H1 (cell line): ENCODE data around the gene C11orf42. TPM values are rescaled to one million over a fixed set of nuclear protein-coding genes. Genes with fewer than 3 reads are reported as not detected.

Experiments used
- CTCF ChIA-PET: fragments of 300-600 bp; sonication (Branson Sonifier 250); formaldehyde crosslinking; loops from one replicate; lab custom pipeline; 2021; ENCODE audit not compliant: partially characterized antibody; lab: Charles Lee
- POLR2A ChIA-PET: fragments of 300-600 bp; sonication (Branson Sonifier 250); formaldehyde crosslinking; loops from one replicate; lab custom pipeline; 2021; ENCODE audit warnings: inconsistent platforms; ENCODE audit not compliant: partially characterized antibody; lab: Charles Lee
- DNase-seq, 2 experiments: peaks; one replicate each; pipeline versions ENCODE4 v3.0.0 to v3.0.0-alpha.2; 2010 to 2022; ENCODE audit warnings: low spot score in 2 of 2, low read depth in 1 of 2, mixed read lengths in 1 of 2
- FAIRE-seq: peaks from 2 replicates; lab custom pipeline; 2011; peaks lifted over from hg19 to GRCh38; lab: Jason Lieb, UNC
- H2AFZ ChIP-seq: 2 replicates; pipeline ENCODE4 v1.8.1; 2012; ENCODE audit warnings: low read length, inconsistent platforms
- H2AK5ac ChIP-seq: 2 replicates; pipeline ENCODE4 v1.6.1; 2013; ENCODE audit warnings: low read depth, low read length
- H2BK120ac ChIP-seq: replicated peaks from 2 replicates; pipeline ENCODE3; 2013; ENCODE audit warnings: low read depth, low read length, inconsistent platforms
- H2BK12ac ChIP-seq: 2 replicates; pipeline ENCODE4 v1.6.1; 2013; ENCODE audit warnings: low read depth, low read length
- H2BK15ac ChIP-seq: 2 replicates; pipeline ENCODE4 v1.6.1; 2013; ENCODE audit warnings: low read length
- H2BK20ac ChIP-seq: 2 replicates; pipeline ENCODE4 v1.6.1; 2013; ENCODE audit warnings: low read length
- H2BK5ac ChIP-seq: 2 replicates; pipeline ENCODE4 v1.6.1; 2013; ENCODE audit warnings: low read depth, low read length
- H3K14ac ChIP-seq: 2 replicates; pipeline ENCODE4 v1.6.1; 2013; ENCODE audit warnings: inconsistent platforms; ENCODE audit not compliant: insufficient read length
- H3K18ac ChIP-seq: 2 replicates; pipeline ENCODE4 v1.6.1; 2013; ENCODE audit warnings: low read length; ENCODE audit errors: extremely low read depth
- H3K23ac ChIP-seq: 2 replicates; pipeline ENCODE4 v1.6.1; 2013; ENCODE audit warnings: inconsistent platforms; ENCODE audit not compliant: insufficient read length
- H3K23me2 ChIP-seq: 2 replicates; pipeline ENCODE4 v1.6.1; 2013; ENCODE audit warnings: low read depth, low read length
- H3K27ac ChIP-seq: 2 replicates; pipeline ENCODE4 v1.6.1; 2011; ENCODE audit warnings: low read depth, low read length, inconsistent platforms
- H3K27me3 ChIP-seq, 4 experiments: replicated peaks in 1 of 4; 1 replicate in 1 of 4; 2 replicates in 3 of 4; pipeline versions ENCODE4 v1.6.1 to v1.8.1; 2011 to 2013; ENCODE audit warnings: low read length in 3 of 4, mild to moderate bottlenecking in 3 of 4, inconsistent platforms in 2 of 4, mixed read lengths in 2 of 4, moderate library complexity in 1 of 4; ENCODE audit not compliant: control insufficient read depth in 3 of 4, insufficient read depth in 3 of 4; ENCODE audit errors: extremely low read depth in 1 of 4
- H3K36me3 ChIP-seq, 4 experiments: 2 replicates each; pipeline versions ENCODE4 v1.6.1 to v1.8.1; 2011 to 2013; ENCODE audit warnings: mild to moderate bottlenecking in 4 of 4, low read length in 3 of 4, moderate library complexity in 2 of 4, control low read depth in 1 of 4, inconsistent platforms in 1 of 4; ENCODE audit not compliant: insufficient read depth in 4 of 4, control insufficient read depth in 2 of 4
- H3K4ac ChIP-seq: replicated peaks from 2 replicates; pipeline ENCODE3; 2013; ENCODE audit warnings: low read length, low read depth, mixed read lengths, inconsistent platforms; ENCODE audit not compliant: insufficient read length
- H3K4me1 ChIP-seq, 4 experiments: replicated peaks in 1 of 4; 1 replicate in 1 of 4; 2 replicates in 3 of 4; pipeline versions ENCODE4 v1.6.1 to v1.8.1; 2011 to 2013; ENCODE audit warnings: low read length in 3 of 4, inconsistent platforms in 2 of 4, mixed read lengths in 1 of 4; ENCODE audit not compliant: insufficient read depth in 4 of 4, control insufficient read depth in 3 of 4
- H3K4me2 ChIP-seq, 2 experiments: 2 replicates each; pipeline versions ENCODE4 v1.6.1 to v1.8.1; 2011 to 2013; ENCODE audit warnings: low read depth in 2 of 2, low read length in 2 of 2, control low read depth in 1 of 2, inconsistent platforms in 1 of 2, mild to moderate bottlenecking in 1 of 2; ENCODE audit not compliant: insufficient read depth in 1 of 2
- H3K4me3 ChIP-seq, 4 experiments: fragments of 200-600, 300-600 bp in 1 of 4; sonication (generic), shearing (Covaris generic), sonication (Bioruptor Twin) in 1 of 4; 2 replicates each; pipeline versions ENCODE4 v1.5.1 to v1.8.1; 2011 to 2016; ENCODE audit warnings: low read length in 4 of 4, low read depth in 3 of 4, control low read depth in 2 of 4, inconsistent platforms in 2 of 4, mild to moderate bottlenecking in 2 of 4, mixed read lengths in 1 of 4, moderate library complexity in 1 of 4; ENCODE audit not compliant: insufficient read depth in 2 of 4; ENCODE audit errors: extremely low read depth in 1 of 4
- H3K56ac ChIP-seq: replicated peaks from 2 replicates; pipeline ENCODE3; 2013; ENCODE audit warnings: low read depth, mild to moderate bottlenecking, mixed read lengths, low read length, inconsistent platforms; ENCODE audit not compliant: insufficient read length
- H3K79me1 ChIP-seq: 2 replicates; pipeline ENCODE4 v1.6.1; 2013; ENCODE audit warnings: low read depth, low read length, control low read depth
- H3K79me2 ChIP-seq, 2 experiments: 2 replicates each; pipeline versions ENCODE4 v1.6.1 to v1.8.1; 2012 to 2013; ENCODE audit warnings: low read length in 2 of 2, mild to moderate bottlenecking in 2 of 2, inconsistent platforms in 1 of 2; ENCODE audit not compliant: insufficient read depth in 2 of 2, control insufficient read depth in 1 of 2
- H3K9ac ChIP-seq, 4 experiments: replicated peaks in 1 of 4; 1 replicate in 1 of 4; 2 replicates in 3 of 4; pipeline versions ENCODE4 v1.6.1 to v1.8.1; 2011 to 2013; ENCODE audit warnings: low read depth in 3 of 4, low read length in 3 of 4, control low read depth in 2 of 4, mild to moderate bottlenecking in 2 of 4, moderate library complexity in 2 of 4, inconsistent platforms in 1 of 4; ENCODE audit errors: extremely low read depth in 1 of 4
- H3K9me3 ChIP-seq, 2 experiments: 2 replicates each; pipeline versions ENCODE4 v1.6.1 to v1.8.1; 2012 to 2013; ENCODE audit warnings: mild to moderate bottlenecking in 2 of 2, moderate library complexity in 2 of 2, control low read depth in 1 of 2, inconsistent platforms in 1 of 2, low read depth in 1 of 2, low read length in 1 of 2, mixed read lengths in 1 of 2; ENCODE audit not compliant: insufficient read depth in 2 of 2
- H4K20me1 ChIP-seq, 2 experiments: replicated peaks in 1 of 2; 2 replicates each; pipeline versions ENCODE3 to v1.8.1; 2011 to 2013; ENCODE audit warnings: inconsistent platforms in 2 of 2, low read length in 2 of 2, mild to moderate bottlenecking in 1 of 2; ENCODE audit not compliant: insufficient read depth in 2 of 2, control insufficient read depth in 1 of 2
- H4K5ac ChIP-seq: 2 replicates; pipeline ENCODE4 v1.6.1; 2013; ENCODE audit warnings: low read length, low read depth, mixed read lengths, inconsistent platforms; ENCODE audit not compliant: insufficient read length
- H4K8ac ChIP-seq: 2 replicates; pipeline ENCODE4 v1.8.0; 2013; ENCODE audit warnings: mild to moderate bottlenecking, moderate library complexity, low read length, inconsistent platforms; ENCODE audit not compliant: insufficient read depth; ENCODE audit errors: extremely low read depth
- H4K91ac ChIP-seq: replicated peaks from 2 replicates; pipeline ENCODE3; 2013; ENCODE audit warnings: low read length, mixed read lengths, inconsistent platforms; ENCODE audit not compliant: insufficient read length
- BCL11A ChIP-seq, 2 experiments: IDR thresholded peaks; one replicate each; pipeline ENCODE4 v1.6.1; 2011; ENCODE audit warnings: low read depth in 2 of 2, low read length in 2 of 2, mild to moderate bottlenecking in 2 of 2
- BRCA1 ChIP-seq: IDR thresholded peaks from 2 replicates; pipeline ENCODE4 v1.6.1; 2012; ENCODE audit warnings: low read depth, low read length, improper control_type of control experiment
- CBX8 ChIP-seq: fragments of 300-800, 300-1000 bp; sonication (generic); IDR thresholded peaks from 2 replicates; pipeline ENCODE4 v1.7.1; 2016; ENCODE audit warnings: low read depth, low read length, borderline replicate concordance
- CTCF ChIP-seq, 3 experiments: IDR thresholded peaks; 1 replicate in 2 of 3; 2 replicates in 1 of 3; pipeline versions ENCODE4 v1.5.1 to v1.6.1; 2011; ENCODE audit warnings: low read length in 3 of 3, mild to moderate bottlenecking in 3 of 3, inconsistent platforms in 2 of 3, low read depth in 1 of 3, moderate library complexity in 1 of 3; ENCODE audit not compliant: insufficient read depth in 1 of 3; ENCODE audit errors: control extremely low read depth in 1 of 3
- EGR1 ChIP-seq: IDR thresholded peaks from 2 replicates; pipeline ENCODE4 v1.6.1; 2011; ENCODE audit warnings: low read depth, low read length, borderline replicate concordance
- JUN ChIP-seq: IDR thresholded peaks from 2 replicates; pipeline ENCODE4 v1.6.1; 2011; ENCODE audit warnings: low read depth, mild to moderate bottlenecking, improper control_type of control experiment, low read length
- KDM1A ChIP-seq: fragments of 200-600, 300-600 bp; sonication (generic); IDR thresholded peaks from 2 replicates; pipeline ENCODE4 v1.7.1; 2016; ENCODE audit warnings: mild to moderate bottlenecking, low read length, borderline replicate concordance
- SUZ12 ChIP-seq: fragments of 200-600 bp; sonication (generic); IDR thresholded peaks from 2 replicates; pipeline ENCODE4 v1.6.1; 2012; ENCODE audit warnings: mild to moderate bottlenecking, inconsistent platforms, low read length, moderate library complexity, mixed read lengths
- TAF1 ChIP-seq: IDR thresholded peaks from 2 replicates; pipeline ENCODE4 v1.6.1; 2011; ENCODE audit warnings: mild to moderate bottlenecking, low read depth, low read length
- TBP ChIP-seq: IDR thresholded peaks from 2 replicates; pipeline ENCODE4 v1.6.1; 2011; ENCODE audit warnings: low read depth, low read length, improper control_type of control experiment
- WGBS, 2 experiments: shearing (Covaris generic) in 1 of 2; methylation state at CpG; one replicate each; pipeline versions ENCODE4 v1.1.6 to v1.1.7; 2013 to 2015; ENCODE audit warnings: low lambda C conversion rate in 2 of 2, mixed read lengths in 2 of 2, inconsistent platforms in 1 of 2, low coverage in 1 of 2, missing lambda C conversion rate in 1 of 2; ENCODE audit not compliant: insufficient replicate concordance in 2 of 2, insufficient coverage in 1 of 2, insufficient read length in 1 of 2; ENCODE audit errors: extremely low coverage in 1 of 2, missing lambda C conversion rate in 1 of 2; 5-methylcytosine and 5-hydroxymethylcytosine counted together
- polyA plus RNA-seq, 7 experiments: library from polyadenylated mRNA; depleted of rRNA in 3 of 7; stranded (reverse) in 5 of 7; unstranded in 2 of 7; fragments of >200 nt in 5 of 7; fragments of 200-250 nt in 2 of 7; gene quantifications; 1 replicate in 5 of 7; 2 replicates in 1 of 7; 4 replicates in 1 of 7; pipeline versions ENCODE4 v1.2.1 to v1.2.3, GENCODE V29; 2011 to 2013; ENCODE audit warnings: missing spikeins in 2 of 7, mixed read lengths in 2 of 7
- total RNA-seq: library from RNA; stranded (reverse); fragmentation: NEBNext Ultra II Directional; extraction: Animal tissue kit (Norgen Biotek cat#: 25700); gene quantifications from 2 replicates; pipeline ENCODE4 v1.2.1, GENCODE V29; 2021
- TF ChIP-seq, protein P1 (sequence below): IDR thresholded peaks from 2 replicates; pipeline ENCODE4 v1.6.1; 2011; ENCODE audit warnings: low read depth, mild to moderate bottlenecking, low read length; ENCODE audit not compliant: insufficient read depth

Gene C11orf42
- total and polyA plus RNA-seq, 2 of the 8 experiments (the other 6 are each of a cell fraction or from before 2014, with no cell fraction given), result not detected

GRCh38 chr11:6214530-6214929 lies 9.2 kb downstream of the C11orf42 start:
- FAIRE-seq (no peak), DNase-seq (no peak)
- no peak overlapping the region for H3K18ac ChIP-seq
- H3K79me2 ChIP-seq, result no peaks in the 10 kb centered on the region
- H2BK20ac ChIP-seq, result no peak overlapping the region
- no peak overlapping the region for H3K56ac ChIP-seq
- H3K27me3 ChIP-seq, result no peaks in the 10 kb centered on the region
- no peak overlapping the region for H3K4me3 ChIP-seq
- no peak overlapping the region for H2BK15ac ChIP-seq
- H3K14ac ChIP-seq, result no peak overlapping the region
- no peak overlapping the region for H4K5ac ChIP-seq
- H2BK12ac ChIP-seq, result no peak overlapping the region
- no peaks in the 10 kb centered on the region for H3K79me1 ChIP-seq
- no peaks in the 10 kb centered on the region; the same call in 1 of the 2 replicates for H3K23me2 ChIP-seq
- no peak overlapping the region for H2AFZ ChIP-seq
- H2BK5ac ChIP-seq, result no peak overlapping the region
- H2BK120ac ChIP-seq, result no peak overlapping the region
- no peak overlapping the region for H3K4ac ChIP-seq
- H2AK5ac ChIP-seq, result no peak overlapping the region
- no peak overlapping the region for H3K27ac ChIP-seq
- no peaks in the 10 kb centered on the region for H3K9me3 ChIP-seq
- H4K20me1 ChIP-seq, result peaks cover 2% of the 10 kb centered on the region in 2 experiments
- no peak overlapping the region for H3K9ac ChIP-seq
- no peak overlapping the region for H3K4me2 ChIP-seq
- no peak overlapping the region for H4K91ac ChIP-seq
- no peaks in the 10 kb centered on the region for H3K4me1 ChIP-seq
- H4K8ac ChIP-seq, result no peak overlapping the region
- peaks cover 2 to 34% (median 17%) of the 10 kb centered on the region in 4 experiments for H3K36me3 ChIP-seq
- no peak overlapping the region for H3K23ac ChIP-seq
- 94% methylated on average over 10 of the region's 10 CpGs; no CpG with 5 or more reads in 1 of the 2 experiments for WGBS, 2 experiments
- CTCF ChIA-PET, result interaction anchor here (0.6 to 3.5 kb wide), 6 partner anchors 8 to 215 kb away, joined by 3 to 14 read pairs (median 4); no protein-coding TSS in a partner anchor
- POLR2A ChIA-PET, result interaction anchor here (1.4 kb wide), 1 partner anchor 13 kb away, joined by 3 read pairs; no protein-coding TSS in a partner anchor
- TF ChIP-seq CBX8 (no peak), CTCF (IDR thresholded peaks at IDR 0.05; ENCODE audit: control extremely low read depth in 1 of 3, insufficient read depth in 1 of 3, low read depth in 1 of 3, low read length in 3 of 3) (no peak), JUN (no peak), EGR1 (no peak), BCL11A (IDR thresholded peaks at IDR 0.05; ENCODE audit: low read depth in 2 of 2, low read length in 2 of 2) (no peak), BRCA1 (no peak), KDM1A (no peak), TBP (no peak), TAF1 (no peak), SUZ12 (no peak)
- TF ChIP-seq, protein P1, sequence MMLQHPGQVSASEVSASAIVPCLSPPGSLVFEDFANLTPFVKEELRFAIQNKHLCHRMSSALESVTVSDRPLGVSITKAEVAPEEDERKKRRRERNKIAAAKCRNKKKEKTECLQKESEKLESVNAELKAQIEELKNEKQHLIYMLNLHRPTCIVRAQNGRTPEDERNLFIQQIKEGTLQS, result no peak
